A549 (cell line): Measurements from ENCODE around the gene ATF3. TPM values are rescaled to one million over a fixed set of nuclear protein-coding genes. Genes with fewer than 3 reads are reported as not detected.

Experiments used
- ATAC-seq, 2 experiments: fragments of 200-7000 bp in 1 of 2; fragments of >200 bp in 1 of 2; cut with Nextera tagmentation in 1 of 2; cut with Tn5 transposase in 1 of 2; 3 replicates each; pipeline versions ENCODE4 v1.8.0 to v1.9.1; 2018 to 2020; ENCODE audit warnings: mild to moderate bottlenecking in 1 of 2, moderate library complexity in 1 of 2
- CTCF ChIA-PET: fragments of 300-600 bp; sonication (Branson Sonifier 250); formaldehyde crosslinking; extraction: SDS; loops from one replicate; lab custom pipeline; 2021; ENCODE audit warnings: antibody characterized with exemption, inconsistent platforms; lab: Yijun Ruan, JAX
- POLR2A ChIA-PET: fragments of 350-600 bp; formaldehyde crosslinking; extraction: SDS; loops from one replicate; lab custom pipeline; 2021; ENCODE audit warnings: antibody characterized with exemption, inconsistent platforms; lab: Yijun Ruan, JAX
- DNase-seq, 2 experiments: peaks; one replicate each; pipeline versions ENCODE4 v3.0.0 to v3.0.0-alpha.2; 2011 to 2016; ENCODE audit warnings: low read depth in 1 of 2, low spot score in 1 of 2
- FAIRE-seq: peaks from 2 replicates; lab custom pipeline; 2011; peaks lifted over from hg19 to GRCh38; lab: Jason Lieb, UNC
- H3K27ac ChIP-seq, 2 experiments: fragments of >200 bp; sonication (Bioruptor Twin); formaldehyde crosslinking; 3 replicates each; pipeline ENCODE4 v1.5.1; 2016 to 2017
- H3K4me1 ChIP-seq: fragments of >200 bp; sonication (Bioruptor Twin); formaldehyde crosslinking; 3 replicates; pipeline ENCODE4 v1.6.1; 2016
- H3K4me2 ChIP-seq: fragments of >200 bp; sonication (Bioruptor Twin); formaldehyde crosslinking; 3 replicates; pipeline ENCODE4 v1.6.1; 2016
- H3K4me3 ChIP-seq: fragments of >200 bp; sonication (Bioruptor Twin); formaldehyde crosslinking; 3 replicates; pipeline ENCODE4 v1.5.1; 2016
- H3K9me3 ChIP-seq: fragments of >200 bp; sonication (Bioruptor Twin); formaldehyde crosslinking; 3 replicates; pipeline ENCODE4 v1.6.1; 2016
- CBX2 ChIP-seq: fragments of 200-600 bp; sonication (generic); IDR thresholded peaks from 2 replicates; pipeline ENCODE4 v1.6.1; 2016; ENCODE audit warnings: low read depth, mild to moderate bottlenecking, borderline replicate concordance
- CHD2 ChIP-seq: fragments of 150-350 bp; IDR thresholded peaks from 2 replicates; pipeline ENCODE4 v1.6.1; 2014; ENCODE audit warnings: low read length; ENCODE audit not compliant: partially characterized antibody
- EHF ChIP-seq: fragments of 250-450 bp; sonication (Bioruptor Pico); IDR thresholded peaks from 2 replicates; pipeline ENCODE4 v1.5.0; 2020; ENCODE audit warnings: mild to moderate bottlenecking
- HEYL ChIP-seq: fragments of 250-450 bp; sonication (Bioruptor Pico); IDR thresholded peaks from 2 replicates; pipeline ENCODE4 v1.8.0; 2021; ENCODE audit warnings: mild to moderate bottlenecking, moderate library complexity
- HOXB13 ChIP-seq: fragments of 250-450 bp; sonication (Bioruptor Pico); IDR thresholded peaks from 2 replicates; pipeline ENCODE4 v1.5.0; 2020; ENCODE audit warnings: low read depth, mild to moderate bottlenecking, moderate library complexity
- HOXB5 ChIP-seq: fragments of 250-450 bp; sonication (Bioruptor Pico); IDR thresholded peaks from 2 replicates; pipeline ENCODE4 v1.5.0; 2020; ENCODE audit warnings: mild to moderate bottlenecking, moderate library complexity
- JUN ChIP-seq, 2 experiments: fragments of >200 bp; sonication (Bioruptor Twin); formaldehyde crosslinking; IDR thresholded peaks; 2 replicates in 1 of 2; 3 replicates in 1 of 2; pipeline ENCODE4 v1.6.1; 2016 to 2017
- KDM1A ChIP-seq: fragments of 200-600 bp; sonication (generic); IDR thresholded peaks from 2 replicates; pipeline ENCODE4 v1.6.1; 2016; ENCODE audit warnings: low read depth, mild to moderate bottlenecking
- PHF8 ChIP-seq: fragments of 200-600 bp; sonication (generic); IDR thresholded peaks from 2 replicates; pipeline ENCODE4 v1.6.1; 2016; ENCODE audit warnings: low read depth, mild to moderate bottlenecking, antibody characterized with exemption, moderate library complexity, borderline replicate concordance
- RAD21 ChIP-seq, 2 experiments: fragments of >200 bp in 1 of 2; sonication (Bioruptor Twin) in 1 of 2; formaldehyde crosslinking in 1 of 2; IDR thresholded peaks in 1 of 2; conservative IDR thresholded peaks in 1 of 2; 2 replicates in 1 of 2; 3 replicates in 1 of 2; pipeline ENCODE4 v1.6.1; 2012 to 2018; ENCODE audit warnings: inconsistent platforms in 1 of 2
- RNF2 ChIP-seq: fragments of 200-600 bp; sonication (generic); IDR thresholded peaks from 2 replicates; pipeline ENCODE4 v1.6.1; 2016; ENCODE audit warnings: low read depth, mild to moderate bottlenecking, antibody characterized with exemption, moderate library complexity, borderline replicate concordance
- SMC3 ChIP-seq: fragments of >200 bp; sonication (Bioruptor Twin); formaldehyde crosslinking; IDR thresholded peaks from 3 replicates; pipeline ENCODE4 v1.6.1; 2018; ENCODE audit warnings: inconsistent platforms
- TP53 ChIP-seq: fragments of 250-450 bp; sonication (Bioruptor Pico); IDR thresholded peaks from 2 replicates; pipeline ENCODE4 v1.5.0; 2021; ENCODE audit warnings: mild to moderate bottlenecking, moderate library complexity
- USF2 ChIP-seq: fragments of 450-650 bp; IDR thresholded peaks from 2 replicates; pipeline ENCODE4 v1.6.1; 2014; ENCODE audit warnings: antibody characterized with exemption
- ZFP36 ChIP-seq: fragments of 450-650 bp; IDR thresholded peaks from 2 replicates; pipeline ENCODE4 v1.6.1; 2014; ENCODE audit warnings: borderline replicate concordance; ENCODE audit not compliant: partially characterized antibody
- ZNF302 ChIP-seq: fragments of 250-450 bp; sonication (Bioruptor Pico); IDR thresholded peaks from 2 replicates; pipeline ENCODE4 v1.9.0; 2021; ENCODE audit warnings: inconsistent platforms, mild to moderate bottlenecking, moderate library complexity
- WGBS: methylation state at CpG from one replicate; pipeline ENCODE4 v1.1.6; 2017; ENCODE audit errors: missing lambda C conversion rate; 5-methylcytosine and 5-hydroxymethylcytosine counted together
- polyA plus RNA-seq, 4 experiments: library from polyadenylated mRNA; depleted of rRNA in 3 of 4; stranded (reverse); fragments of >200 nt; fragmentation: RNase III in 1 of 4; extraction: RNeasy Plus Mini Kit Qiagen cat#74134 plus additional on column Dnase treatment in 1 of 4; gene quantifications; 2 replicates in 3 of 4; 3 replicates in 1 of 4; pipeline ENCODE4 v1.2.3, GENCODE V29; 2011 to 2017
- TF ChIP-seq, protein P1 (sequence below): fragments of >200 bp; sonication (Bioruptor Twin); formaldehyde crosslinking; IDR thresholded peaks from 3 replicates; pipeline ENCODE4 v1.5.1; 2016
- TF ChIP-seq, protein P2 (sequence below): fragments of 200-600 bp; sonication (generic); IDR thresholded peaks from 2 replicates; pipeline ENCODE4 v1.6.1; 2016; ENCODE audit warnings: antibody characterized with exemption, mild to moderate bottlenecking, moderate library complexity
- TF ChIP-seq, protein P3 (sequence below): IDR thresholded peaks from 2 replicates; pipeline ENCODE4 v1.6.1; 2012
- TF ChIP-seq, protein P4 (sequence below): fragments of 250-450 bp; sonication (Bioruptor Pico); IDR thresholded peaks from 2 replicates; pipeline ENCODE4 v1.5.0; 2021; ENCODE audit warnings: mild to moderate bottlenecking, moderate library complexity, borderline replicate concordance

ATF3 gene
- polyA plus RNA-seq, 2 of the 4 experiments (the other 2 are of a cell fraction) = 4.4 to 62.9 TPM

GRCh38 chr1:212562771-212563170 lies 45.8 kb upstream of the ATF3 start:
- Histone ChIP-seq H3K9me3 (no peaks in the 10 kb centered on the region), H3K4me3 (no peak overlapping the region), H3K27ac (no peak overlapping the region), H3K4me2 (no peak overlapping the region), H3K4me1 (peaks cover 28% of the 10 kb centered on the region)
- WGBS = 64% methylated on average over 4 of the region's 4 CpGs
- TF ChIP-seq PHF8 = no peak
- no peak for TF ChIP-seq RNF2
- no peak for TF ChIP-seq USF2
- TF ChIP-seq, protein P1, sequence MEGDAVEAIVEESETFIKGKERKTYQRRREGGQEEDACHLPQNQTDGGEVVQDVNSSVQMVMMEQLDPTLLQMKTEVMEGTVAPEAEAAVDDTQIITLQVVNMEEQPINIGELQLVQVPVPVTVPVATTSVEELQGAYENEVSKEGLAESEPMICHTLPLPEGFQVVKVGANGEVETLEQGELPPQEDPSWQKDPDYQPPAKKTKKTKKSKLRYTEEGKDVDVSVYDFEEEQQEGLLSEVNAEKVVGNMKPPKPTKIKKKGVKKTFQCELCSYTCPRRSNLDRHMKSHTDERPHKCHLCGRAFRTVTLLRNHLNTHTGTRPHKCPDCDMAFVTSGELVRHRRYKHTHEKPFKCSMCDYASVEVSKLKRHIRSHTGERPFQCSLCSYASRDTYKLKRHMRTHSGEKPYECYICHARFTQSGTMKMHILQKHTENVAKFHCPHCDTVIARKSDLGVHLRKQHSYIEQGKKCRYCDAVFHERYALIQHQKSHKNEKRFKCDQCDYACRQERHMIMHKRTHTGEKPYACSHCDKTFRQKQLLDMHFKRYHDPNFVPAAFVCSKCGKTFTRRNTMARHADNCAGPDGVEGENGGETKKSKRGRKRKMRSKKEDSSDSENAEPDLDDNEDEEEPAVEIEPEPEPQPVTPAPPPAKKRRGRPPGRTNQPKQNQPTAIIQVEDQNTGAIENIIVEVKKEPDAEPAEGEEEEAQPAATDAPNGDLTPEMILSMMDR = no peak
- TF ChIP-seq SMC3 = no peak
- TF ChIP-seq CHD2 = no peak
- no peak for TF ChIP-seq KDM1A
- no peak for TF ChIP-seq JUN (IDR thresholded peaks at IDR 0.05)
- TF ChIP-seq HEYL (CRISPR knock-in tag) = no peak
- no peak for TF ChIP-seq CBX2
- TF ChIP-seq RAD21 (conservative IDR thresholded peaks at IDR 0.05 in 1 of 2, IDR thresholded peaks at IDR 0.05 in 1 of 2) = no peak
- TF ChIP-seq, protein P2, sequence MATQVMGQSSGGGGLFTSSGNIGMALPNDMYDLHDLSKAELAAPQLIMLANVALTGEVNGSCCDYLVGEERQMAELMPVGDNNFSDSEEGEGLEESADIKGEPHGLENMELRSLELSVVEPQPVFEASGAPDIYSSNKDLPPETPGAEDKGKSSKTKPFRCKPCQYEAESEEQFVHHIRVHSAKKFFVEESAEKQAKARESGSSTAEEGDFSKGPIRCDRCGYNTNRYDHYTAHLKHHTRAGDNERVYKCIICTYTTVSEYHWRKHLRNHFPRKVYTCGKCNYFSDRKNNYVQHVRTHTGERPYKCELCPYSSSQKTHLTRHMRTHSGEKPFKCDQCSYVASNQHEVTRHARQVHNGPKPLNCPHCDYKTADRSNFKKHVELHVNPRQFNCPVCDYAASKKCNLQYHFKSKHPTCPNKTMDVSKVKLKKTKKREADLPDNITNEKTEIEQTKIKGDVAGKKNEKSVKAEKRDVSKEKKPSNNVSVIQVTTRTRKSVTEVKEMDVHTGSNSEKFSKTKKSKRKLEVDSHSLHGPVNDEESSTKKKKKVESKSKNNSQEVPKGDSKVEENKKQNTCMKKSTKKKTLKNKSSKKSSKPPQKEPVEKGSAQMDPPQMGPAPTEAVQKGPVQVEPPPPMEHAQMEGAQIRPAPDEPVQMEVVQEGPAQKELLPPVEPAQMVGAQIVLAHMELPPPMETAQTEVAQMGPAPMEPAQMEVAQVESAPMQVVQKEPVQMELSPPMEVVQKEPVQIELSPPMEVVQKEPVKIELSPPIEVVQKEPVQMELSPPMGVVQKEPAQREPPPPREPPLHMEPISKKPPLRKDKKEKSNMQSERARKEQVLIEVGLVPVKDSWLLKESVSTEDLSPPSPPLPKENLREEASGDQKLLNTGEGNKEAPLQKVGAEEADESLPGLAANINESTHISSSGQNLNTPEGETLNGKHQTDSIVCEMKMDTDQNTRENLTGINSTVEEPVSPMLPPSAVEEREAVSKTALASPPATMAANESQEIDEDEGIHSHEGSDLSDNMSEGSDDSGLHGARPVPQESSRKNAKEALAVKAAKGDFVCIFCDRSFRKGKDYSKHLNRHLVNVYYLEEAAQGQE = no peak
- TF ChIP-seq, protein P3, sequence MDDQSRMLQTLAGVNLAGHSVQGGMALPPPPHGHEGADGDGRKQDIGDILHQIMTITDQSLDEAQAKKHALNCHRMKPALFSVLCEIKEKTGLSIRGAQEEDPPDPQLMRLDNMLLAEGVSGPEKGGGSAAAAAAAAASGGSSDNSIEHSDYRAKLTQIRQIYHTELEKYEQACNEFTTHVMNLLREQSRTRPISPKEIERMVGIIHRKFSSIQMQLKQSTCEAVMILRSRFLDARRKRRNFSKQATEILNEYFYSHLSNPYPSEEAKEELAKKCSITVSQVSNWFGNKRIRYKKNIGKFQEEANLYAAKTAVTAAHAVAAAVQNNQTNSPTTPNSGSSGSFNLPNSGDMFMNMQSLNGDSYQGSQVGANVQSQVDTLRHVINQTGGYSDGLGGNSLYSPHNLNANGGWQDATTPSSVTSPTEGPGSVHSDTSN = no peak
- TF ChIP-seq TP53 = no peak
- no peak for TF ChIP-seq ZFP36
- TF ChIP-seq, protein P4, sequence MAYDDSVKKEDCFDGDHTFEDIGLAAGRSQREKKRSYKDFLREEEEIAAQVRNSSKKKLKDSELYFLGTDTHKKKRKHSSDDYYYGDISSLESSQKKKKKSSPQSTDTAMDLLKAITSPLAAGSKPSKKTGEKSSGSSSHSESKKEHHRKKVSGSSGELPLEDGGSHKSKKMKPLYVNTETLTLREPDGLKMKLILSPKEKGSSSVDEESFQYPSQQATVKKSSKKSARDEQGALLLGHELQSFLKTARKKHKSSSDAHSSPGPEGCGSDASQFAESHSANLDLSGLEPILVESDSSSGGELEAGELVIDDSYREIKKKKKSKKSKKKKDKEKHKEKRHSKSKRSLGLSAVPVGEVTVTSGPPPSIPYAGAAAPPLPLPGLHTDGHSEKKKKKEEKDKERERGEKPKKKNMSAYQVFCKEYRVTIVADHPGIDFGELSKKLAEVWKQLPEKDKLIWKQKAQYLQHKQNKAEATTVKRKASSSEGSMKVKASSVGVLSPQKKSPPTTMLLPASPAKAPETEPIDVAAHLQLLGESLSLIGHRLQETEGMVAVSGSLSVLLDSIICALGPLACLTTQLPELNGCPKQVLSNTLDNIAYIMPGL (CRISPR knock-in tag) = no peak
- TF ChIP-seq HOXB5 (CRISPR knock-in tag) = no peak
- no peak for TF ChIP-seq ZNF302 (CRISPR knock-in tag)
- no peak for TF ChIP-seq EHF (CRISPR knock-in tag)
- no peak for TF ChIP-seq HOXB13 (CRISPR knock-in tag)
- ChIA-PET CTCF (no interaction called here), POLR2A (interaction anchor here (1.0 to 1.8 kb wide), 2 partner anchors 45 to 46 kb away, joined by 4 to 13 read pairs; partner anchors contain the start of gene ATF3)
- FAIRE-seq (no peak), DNase-seq (no peak), ATAC-seq (no peak)
